ENCODE data around the gene CFAP161.

Gene CFAP161, protein sequence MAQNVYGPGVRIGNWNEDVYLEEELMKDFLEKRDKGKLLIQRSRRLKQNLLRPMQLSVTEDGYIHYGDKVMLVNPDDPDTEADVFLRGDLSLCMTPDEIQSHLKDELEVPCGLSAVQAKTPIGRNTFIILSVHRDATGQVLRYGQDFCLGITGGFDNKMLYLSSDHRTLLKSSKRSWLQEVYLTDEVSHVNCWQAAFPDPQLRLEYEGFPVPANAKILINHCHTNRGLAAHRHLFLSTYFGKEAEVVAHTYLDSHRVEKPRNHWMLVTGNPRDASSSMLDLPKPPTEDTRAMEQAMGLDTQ

DNA sequence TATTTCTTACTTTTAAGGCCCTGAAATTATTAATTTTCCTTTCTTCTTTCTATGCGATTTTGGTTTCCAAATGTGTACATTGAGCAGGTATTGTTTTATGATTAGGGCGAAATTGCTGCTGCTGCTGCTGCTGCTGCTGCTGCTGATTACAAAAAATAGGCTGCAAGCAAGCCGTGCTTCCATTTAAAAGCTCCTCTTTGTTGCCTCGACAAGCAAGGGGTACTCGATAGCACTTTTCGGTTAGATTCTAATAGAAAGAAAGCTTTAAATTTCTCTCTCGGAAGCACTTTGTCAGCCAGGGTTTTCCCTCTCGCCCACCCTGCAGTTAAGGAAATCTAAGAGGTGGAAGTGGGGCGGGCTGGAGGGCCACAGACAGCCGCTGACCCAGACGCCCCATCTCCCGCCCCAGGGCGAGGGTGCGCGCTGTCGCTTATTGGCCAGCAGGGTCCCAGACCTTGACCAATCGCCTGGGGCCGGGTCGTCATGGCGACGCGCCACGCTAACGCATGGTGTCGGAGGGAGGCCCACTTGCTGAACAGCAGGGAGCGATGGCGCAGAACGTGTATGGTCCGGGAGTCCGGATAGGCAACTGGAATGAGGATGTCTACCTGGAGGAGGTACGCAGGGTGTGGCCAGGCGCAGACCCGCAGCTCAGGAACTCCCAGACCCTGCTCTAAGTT, at the start of gene CFAP161:
CFAP161 (plus strand) TSS at position 489 of the 680 bp plus-strand sequence; CDS start at position 549, 60 bp downstream.
- peak; percentile 4 to 34 (median 12) for DNase-seq (ENCODE audit: low read depth in 2 of 3, low spot score in 1 of 3)

DNA sequence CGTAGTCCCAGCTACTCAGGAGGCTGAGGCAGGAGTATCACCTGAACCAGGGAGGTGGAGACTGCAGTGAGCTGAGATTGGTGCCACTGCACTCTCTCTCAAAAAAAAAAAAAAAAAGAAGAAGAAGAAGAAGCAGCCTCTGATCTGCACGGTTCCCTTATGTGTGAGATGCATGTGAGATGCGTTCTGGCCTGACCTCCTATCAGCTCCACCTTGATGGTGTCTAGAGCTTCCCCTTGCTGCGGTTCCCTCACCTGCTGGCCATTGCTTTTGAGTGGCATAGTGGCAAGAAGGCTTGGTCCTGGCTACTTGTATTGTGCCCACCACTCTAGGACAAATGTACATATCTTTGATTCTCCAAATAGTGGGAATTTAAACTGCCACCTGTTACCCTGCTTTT, 49.4 kb upstream of the CFAP161 start:
- no peak for DNase-seq (ENCODE audit: low read depth in 2 of 3, low spot score in 1 of 3)

DNA sequence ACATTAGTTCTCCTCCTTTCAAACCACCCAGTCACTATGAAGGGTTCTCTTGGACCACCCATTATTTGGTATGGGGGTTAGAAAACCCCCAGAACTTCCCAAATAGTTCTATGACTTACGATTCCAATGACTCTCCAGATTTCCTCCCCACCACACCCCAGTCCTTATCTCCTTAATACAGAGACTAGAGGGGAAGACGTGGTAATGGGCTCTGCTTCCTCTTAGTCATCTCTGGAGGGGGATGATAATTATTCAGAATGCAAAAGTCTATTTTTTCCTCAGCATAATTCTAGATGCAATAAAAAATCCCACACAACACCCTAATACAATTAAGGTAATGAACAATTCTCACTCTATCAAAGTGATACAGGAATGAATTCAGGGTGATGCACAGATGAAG, 48.9 kb upstream of the CFAP161 start:
- no peak for DNase-seq (ENCODE audit: low read depth in 2 of 3, low spot score in 1 of 3)

DNA sequence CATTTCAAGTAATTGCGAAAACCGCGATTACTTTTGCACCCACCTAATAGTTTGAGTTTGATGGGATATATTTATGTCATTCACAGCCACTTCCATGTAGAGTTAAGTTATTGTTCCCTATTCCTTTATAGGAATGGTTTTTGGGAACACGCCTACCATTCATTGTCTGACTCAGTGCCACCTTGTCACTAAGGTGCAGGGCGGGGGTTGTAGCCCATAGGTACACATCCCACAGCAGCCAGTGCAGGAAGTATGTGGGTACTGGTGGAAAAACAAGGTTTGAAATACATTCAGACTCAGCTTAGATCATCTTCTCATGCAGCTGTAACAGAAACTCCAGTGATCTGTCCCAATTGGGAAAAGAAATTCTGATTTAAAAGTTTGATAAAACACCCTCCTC, 48.2 kb upstream of the CFAP161 start:
- no peak for DNase-seq (ENCODE audit: low read depth in 2 of 3, low spot score in 1 of 3)

DNA sequence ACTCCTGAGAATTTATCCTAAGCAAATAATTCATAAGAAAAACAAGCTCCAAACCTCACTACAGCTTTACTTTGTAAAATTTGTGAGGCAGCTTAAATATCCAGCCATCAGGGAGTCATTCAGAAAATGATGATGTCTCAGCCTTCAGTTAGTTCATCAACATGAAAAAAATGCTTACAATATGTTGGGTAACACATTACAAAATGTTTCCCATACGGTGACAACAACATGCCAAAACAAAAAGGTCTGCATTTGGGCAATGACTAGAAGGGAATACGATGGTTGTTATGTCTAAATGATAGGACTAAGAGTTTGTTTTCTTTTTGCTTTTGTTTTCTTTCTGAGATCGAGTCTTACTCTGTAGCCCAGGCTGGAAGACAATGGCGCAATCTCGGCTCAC, 47.0 kb upstream of the CFAP161 start:
- DNase-seq (ENCODE audit: low read depth in 2 of 3, low spot score in 1 of 3): no peak

DNA sequence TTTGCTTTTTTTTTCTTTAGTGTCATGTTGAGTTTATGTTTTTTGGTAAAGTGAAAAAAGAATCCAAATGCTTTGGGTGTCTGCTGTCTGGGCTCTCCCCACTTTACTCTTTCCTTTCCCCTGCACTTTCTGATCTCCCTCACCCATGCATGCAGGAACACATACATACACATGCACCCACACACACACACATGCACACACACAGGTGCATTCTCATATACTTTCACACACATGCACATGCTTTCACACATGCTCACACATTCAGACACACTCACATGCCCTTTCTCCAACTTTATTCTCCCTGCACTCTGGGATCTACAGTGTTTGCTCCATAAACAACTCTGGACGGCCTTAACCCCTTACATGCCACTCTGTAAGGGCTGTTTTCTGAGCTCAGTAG, 46.4 kb upstream of the CFAP161 start:
- no peak for DNase-seq (ENCODE audit: low read depth in 2 of 3, low spot score in 1 of 3)

DNA sequence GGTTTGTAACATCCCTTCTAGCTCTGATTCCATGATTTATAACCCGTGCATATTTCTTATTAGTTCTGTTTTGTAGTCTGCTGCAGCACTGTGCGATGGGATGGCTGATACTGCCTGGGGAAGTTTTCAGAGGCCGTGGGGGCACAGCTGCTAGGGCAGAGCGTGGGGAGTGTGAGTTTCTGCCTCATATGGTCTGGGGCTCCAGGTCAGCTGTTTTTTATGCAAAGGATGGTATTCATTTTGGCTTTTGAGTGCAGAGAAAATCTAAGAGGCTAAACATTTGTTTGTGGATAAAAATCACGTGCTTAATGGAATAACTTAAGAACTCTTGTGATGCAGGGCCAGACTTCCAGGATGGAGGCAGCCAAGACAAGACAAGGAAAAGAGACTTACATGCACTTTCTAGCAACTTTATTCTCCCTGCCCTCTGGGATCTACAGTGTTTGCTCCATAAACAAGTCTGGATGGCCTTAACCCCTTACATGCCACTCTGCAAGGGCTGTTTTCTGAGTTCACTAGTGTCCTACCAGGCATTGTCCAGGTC, 45.5 kb upstream of the CFAP161 start:
- no peak for DNase-seq (ENCODE audit: low read depth in 2 of 3, low spot score in 1 of 3)

DNA sequence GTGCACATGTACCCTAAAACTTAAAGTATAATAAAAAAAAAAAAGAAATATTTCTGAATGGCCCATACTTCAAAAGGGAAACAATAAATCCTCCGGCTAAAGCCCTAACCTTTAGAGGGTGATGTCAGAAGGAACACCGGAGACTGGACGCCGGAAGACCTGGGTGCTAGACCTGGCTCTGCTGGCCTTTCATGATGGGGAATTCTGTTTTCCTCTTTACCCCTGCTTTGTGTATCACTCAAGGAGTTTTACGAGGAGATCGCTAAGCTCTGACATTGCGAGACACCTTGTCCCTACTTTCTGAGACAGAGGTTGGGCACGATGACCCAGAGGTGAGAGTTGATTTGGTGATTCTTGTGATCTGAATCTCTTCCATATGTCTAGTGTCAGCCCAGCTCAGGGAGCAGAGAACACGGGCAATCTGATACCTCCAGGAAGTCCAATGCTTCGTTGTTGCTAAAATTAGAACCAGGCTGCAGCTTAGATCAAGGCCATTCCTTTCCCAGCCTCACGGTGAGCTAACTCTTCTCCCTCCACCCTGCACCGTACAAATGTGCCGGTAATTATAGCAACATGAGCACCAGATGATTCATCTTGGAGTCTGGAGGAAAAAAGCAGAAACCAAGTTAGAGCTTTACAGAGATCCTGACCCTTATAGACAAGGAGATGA, 42.0 kb upstream of the CFAP161 start:
- no peak for DNase-seq (ENCODE audit: low read depth in 2 of 3, low spot score in 1 of 3)

DNA sequence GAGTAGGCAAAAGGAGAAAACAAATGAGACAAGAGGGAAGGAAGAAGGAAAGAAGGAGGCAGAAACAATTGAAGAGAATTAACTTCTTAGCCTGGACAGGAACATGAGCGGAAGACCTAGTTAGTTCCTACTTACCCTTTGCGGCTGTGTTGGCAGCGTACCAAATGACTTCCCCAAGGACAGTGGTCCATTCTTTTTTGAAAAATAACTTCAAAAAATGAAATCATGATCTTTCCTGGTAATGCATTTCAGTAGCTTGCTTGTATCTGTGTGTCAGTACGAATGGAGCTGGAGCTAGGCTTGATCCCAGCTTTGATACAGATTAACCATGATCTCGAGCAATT, 41.5 kb upstream of the CFAP161 start:
- no peak for DNase-seq (ENCODE audit: low read depth in 2 of 3, low spot score in 1 of 3)

DNA sequence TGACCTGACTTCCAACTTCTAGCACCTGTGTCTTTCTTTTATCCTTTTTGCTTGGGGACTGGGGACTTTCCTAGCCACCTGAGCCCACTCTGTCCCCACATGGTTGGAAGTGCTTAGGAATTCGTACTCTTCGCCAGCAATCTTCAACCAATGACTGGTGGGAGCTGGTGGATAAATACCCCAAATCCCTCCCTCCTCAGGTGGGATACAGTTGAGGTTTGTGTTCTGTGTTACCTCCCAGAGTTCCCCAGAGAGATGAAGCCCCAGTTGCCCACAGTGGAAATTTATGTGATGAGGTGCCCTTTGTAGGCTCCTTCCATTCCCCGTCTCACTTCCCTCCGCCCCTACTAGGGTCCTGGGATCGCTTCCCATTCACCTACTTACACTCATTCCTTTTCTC, 40.1 kb upstream of the CFAP161 start:
- no peak for DNase-seq (ENCODE audit: low read depth in 2 of 3, low spot score in 1 of 3)

DNA sequence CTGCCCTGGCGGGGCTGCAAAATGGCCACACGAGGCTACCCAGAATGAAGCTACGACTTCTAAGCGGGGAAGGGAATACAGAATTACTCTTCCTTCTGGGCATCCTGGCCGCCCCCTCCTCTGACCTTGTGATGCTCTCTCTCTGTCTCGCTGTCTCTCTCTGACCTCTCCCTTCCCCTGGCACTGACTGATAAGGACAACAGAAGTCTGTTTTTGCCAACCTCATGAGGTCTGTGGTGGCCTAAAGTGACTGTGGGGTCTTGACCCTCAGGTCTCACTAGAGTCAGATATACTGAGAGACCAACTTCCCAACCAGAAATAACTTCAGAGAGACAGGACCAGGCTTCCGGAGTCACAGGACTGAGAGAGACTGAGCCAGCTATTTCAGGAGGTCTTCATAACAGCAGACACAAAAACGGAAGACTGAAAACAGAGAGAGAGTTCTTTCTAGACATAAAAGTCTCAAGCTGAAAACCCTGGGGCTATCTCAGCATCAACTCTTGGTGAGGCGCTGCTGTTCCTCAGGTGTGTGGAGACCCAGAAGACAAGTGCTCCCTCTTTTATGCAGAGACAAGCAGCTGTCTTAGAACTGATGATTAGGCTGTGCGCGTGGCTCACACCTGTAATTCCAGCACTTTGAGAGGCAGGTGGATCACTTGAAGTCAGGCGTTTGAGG, 38.2 kb upstream of the CFAP161 start:
- no peak for DNase-seq (ENCODE audit: low read depth in 2 of 3, low spot score in 1 of 3)

DNA sequence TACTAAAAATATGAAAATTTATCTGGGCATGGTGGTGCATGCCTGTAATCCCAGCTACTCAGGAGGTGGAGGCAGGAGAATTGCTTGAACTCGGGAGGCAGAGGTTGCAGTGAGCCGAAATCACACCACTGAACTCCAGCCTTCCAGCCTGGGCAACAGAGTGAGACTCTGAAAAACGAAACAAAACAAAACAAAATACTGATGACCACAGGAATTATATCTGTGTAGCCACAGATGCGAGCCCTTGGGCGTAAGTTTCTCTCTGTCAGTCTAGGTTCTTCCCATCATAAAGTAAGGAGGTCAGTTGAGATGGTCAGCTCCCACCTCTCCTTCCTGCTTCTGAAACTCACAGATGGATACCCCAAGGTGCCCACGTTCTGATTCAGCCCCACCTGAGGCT, 37.7 kb upstream of the CFAP161 start:
- DNase-seq (ENCODE audit: low read depth in 2 of 3, low spot score in 1 of 3): no peak

DNA sequence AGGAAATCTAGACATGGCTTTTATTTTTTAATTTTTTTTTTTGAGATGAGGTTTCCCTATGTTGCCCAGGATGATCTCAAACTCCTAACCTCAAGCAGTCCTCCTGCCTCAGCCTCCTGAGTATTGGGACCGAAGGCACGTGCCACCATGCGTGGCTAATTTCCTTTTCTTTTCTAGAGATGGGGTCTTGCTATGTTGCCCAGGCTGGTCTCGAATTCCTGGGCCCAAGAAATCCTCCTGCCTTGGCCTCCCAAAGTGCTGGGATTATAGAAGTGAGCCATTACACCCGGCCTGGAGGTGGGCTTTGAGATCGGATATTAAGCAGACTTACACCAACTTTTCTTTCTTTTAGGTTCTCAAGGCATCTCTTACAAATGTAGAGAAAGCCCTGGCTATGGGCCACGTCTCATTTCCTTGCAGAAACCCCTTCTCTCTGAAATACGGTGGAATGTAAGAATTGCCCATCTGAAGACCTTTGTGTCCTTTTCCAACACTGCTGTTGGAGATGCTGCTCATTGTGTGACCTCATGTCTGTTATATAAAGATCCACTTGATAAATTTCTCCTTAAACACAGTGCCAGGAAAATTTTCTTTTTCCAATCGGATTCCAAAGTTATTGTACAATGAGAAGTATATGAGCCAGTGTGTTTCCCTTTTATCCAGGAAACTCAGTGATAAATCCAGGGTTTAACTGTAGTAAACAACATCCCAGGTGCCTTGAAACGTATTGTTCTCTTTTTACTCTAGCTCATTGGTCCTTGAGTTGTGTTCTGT, 36.8 kb upstream of the CFAP161 start:
- DNase-seq (ENCODE audit: low read depth in 2 of 3, low spot score in 1 of 3): no peak

DNA sequence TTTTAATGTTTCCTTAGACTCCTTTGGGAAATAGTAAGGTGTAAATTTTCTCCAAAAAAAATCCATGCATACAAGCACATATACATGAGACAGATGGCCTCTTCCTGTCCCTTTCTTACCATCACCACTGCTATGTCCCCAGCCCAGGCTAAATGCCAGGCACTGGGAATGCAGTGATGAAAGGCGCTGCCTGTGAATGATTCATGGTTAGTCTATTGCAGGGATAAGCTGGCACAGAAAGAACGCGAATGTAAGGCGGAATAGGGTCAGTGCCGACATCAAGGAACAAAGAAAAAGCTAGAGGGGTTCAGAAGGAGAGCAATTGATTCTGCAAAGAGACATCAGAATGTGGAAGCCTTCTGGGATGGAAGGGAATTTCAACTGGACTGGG, 36.2 kb upstream of the CFAP161 start:
- no peak for DNase-seq (ENCODE audit: low read depth in 2 of 3, low spot score in 1 of 3)

DNA sequence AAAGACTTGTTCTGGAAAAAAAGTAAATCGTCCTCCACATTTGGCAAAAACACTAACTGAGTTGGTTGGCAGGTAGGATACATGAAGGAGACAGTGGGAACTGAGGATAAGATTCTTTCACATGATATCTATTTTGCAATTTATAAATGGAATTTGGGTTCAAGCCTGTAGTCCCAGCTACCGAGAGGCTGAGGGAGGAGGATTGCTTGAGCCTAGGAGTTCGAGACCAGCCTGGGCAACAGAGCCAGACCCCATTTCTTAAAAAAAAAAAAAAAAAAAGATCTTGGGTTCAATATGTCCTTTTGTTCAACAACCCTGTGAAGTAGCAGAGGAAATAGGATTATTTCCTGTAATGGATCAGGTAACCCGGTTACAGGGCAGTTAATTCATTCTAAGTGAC, 35.7 kb upstream of the CFAP161 start:
- DNase-seq (ENCODE audit: low read depth in 2 of 3, low spot score in 1 of 3): no peak

DNA sequence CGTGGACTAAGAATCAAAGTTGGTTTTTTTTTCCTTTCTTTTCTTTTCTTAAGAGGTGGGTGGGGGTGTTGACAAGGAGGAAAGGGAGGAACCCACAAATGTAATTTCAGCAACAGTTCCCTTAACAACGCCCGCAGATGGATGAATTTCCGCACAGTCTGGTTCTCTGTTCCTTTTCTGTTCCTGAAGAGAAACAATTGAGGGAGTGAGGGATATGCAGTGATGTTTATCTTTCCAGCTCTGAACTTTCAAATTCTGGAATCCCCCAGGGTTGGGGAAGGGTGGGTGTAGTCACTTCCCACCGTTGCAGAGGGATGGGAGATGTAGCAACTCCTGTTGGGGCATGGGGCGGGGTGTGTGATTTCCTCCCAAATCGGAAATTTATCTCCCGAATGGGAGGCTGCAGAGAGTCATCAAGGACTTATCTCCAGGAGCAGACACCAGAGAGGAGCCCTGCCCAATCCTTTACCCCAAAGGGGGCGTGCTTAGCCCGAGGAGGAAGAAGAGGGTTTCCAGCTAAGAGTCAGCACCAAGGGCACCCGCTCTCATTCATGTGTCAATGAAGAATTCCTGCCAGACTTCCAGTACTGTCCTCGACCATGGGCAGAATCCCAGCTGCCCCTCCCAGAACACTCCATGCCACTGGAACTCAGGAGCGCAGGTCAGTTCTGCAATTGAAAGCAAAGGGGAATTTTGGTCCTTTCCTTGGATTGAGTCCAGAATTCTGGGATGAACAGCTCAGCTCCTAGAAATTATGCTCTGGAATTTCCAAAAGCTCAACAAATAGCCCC, 35.0 kb upstream of the CFAP161 start:
- DNase-seq (ENCODE audit: low read depth in 2 of 3, low spot score in 1 of 3): no peak

DNA sequence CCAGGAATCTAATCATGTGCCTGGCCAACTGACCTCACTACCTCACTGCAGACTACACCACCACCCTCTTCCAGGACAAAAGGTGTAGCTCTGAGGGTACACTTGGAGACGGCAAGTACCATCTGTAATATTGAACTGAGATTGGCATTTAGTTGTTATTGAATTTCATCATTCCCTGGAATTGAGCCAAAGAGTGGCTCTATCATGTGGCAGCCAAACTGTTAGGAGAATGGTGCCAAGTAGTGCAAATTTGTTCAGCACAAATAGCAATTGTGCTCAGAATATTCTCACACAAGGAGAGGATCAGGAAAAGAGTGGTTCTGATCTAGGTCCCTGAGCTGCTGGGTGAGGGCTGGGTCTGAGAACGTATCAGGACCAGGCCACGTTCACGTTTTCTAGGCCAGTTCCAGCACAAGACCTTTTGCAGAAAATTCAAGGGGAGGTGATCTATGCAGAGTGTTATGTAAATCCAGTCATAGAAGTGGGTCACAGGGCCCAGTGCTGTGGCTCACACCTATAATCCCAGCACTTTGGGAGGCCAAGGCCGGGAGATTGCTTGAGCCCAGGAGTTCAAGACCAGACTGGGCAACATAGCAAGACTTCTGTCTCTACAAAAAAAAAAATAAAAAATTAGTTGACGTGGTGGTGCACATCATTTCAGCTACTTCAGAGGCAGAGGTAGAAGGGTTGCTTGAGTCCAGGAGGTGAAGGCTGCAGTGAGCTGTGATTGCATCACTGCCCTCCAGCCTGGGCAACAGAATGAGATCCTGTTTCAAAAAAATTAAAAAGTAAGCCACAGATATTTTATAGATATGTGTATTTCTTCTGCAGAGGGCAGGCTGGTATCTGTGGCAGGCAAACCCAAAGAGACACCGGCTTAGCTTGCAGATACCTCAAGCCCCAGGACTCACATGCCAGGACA, 31.9 kb upstream of the CFAP161 start:
- no peak for DNase-seq (ENCODE audit: low read depth in 2 of 3, low spot score in 1 of 3)

DNA sequence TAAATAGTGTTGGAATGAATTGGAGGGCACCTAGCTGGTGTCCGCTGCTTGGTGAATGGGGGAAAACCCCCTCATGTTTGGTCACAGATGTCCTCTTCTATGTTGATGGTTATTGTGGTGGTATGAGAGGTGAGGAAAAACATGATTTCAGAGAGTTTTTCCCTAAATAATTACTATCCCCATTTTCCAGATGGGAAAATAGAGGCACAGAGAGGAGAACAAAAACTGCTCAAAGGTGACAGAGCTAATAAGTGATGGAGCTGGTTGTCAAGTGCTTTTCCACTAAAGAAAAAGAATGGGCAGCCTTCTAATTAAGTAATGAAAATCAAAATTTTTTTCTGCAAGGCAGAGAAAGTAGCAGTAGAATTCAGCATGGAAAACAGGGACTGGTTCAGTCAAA, 30.2 kb upstream of the CFAP161 start:
- no peak for DNase-seq (ENCODE audit: low read depth in 2 of 3, low spot score in 1 of 3)

DNA sequence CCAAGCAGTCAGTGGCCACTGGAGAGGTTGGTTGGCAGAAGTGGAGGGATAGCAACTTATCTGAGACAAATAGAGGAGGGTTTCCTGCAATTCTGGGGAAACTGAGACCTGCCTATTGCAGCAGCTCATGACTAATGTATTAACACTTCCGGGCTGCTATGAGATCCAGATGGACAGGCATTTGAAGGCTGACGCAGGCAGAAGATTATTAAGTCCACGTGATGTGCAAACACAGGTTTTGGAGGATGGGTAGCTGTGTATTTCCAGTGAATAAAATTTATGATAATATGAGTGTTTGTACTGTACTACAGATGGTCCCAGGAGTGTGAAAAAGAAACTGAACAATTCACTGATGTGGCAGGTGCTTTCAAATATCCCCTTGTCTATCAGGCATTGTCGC, 28.5 kb upstream of the CFAP161 start:
- DNase-seq (ENCODE audit: low read depth in 2 of 3, low spot score in 1 of 3): no peak
